HTR-8/SVneo (cell line): ENCODE data around the gene MTMR10.

Source experiments
- DNase-seq: peaks from one replicate; pipeline ENCODE4 v3.0.0; 2011; ENCODE audit warnings: low spot score, mixed read lengths; ENCODE audit not compliant: insufficient read length
- FAIRE-seq: peaks from 2 replicates; lab custom pipeline; 2011; peaks lifted over from hg19 to GRCh38; lab: Jason Lieb, UNC

The MTMR10 gene

DNA sequence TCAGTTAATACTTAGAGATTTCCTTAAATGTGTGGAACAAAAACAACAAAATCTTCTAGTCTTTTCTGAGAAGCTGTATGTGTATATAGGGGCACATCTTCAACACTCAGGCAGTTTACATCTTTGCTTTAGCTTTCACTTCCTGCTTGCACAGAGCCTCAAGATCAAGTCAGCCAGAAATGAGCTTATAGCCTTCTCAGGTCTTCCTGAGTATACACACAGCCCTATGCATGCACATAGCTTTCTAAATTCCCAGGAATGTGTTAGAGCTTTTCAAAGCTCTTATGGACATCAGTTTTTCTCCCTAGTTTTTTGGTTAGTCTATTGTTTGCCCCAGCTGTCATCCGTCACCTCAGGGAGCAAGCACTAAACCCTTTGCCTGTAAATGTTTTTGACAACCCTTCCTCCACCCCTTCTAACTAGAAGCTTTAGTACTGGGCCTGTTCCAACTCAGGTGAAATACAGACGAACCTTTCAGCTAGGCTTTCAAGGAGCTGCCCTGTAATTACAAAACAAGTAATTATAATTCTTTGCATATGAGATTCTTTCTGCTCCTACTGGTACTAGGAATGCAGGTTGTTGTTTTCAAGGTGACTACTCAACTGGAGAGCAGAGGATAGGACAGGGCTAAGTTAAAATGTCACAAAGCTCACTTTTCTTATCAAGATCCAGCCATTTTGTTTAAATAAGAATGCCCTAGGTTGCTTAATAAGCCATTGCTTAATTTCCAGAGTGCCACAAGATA, 22.6 kb upstream of the MTMR10 start:
- FAIRE-seq: no peak
- no peak for DNase-seq

DNA sequence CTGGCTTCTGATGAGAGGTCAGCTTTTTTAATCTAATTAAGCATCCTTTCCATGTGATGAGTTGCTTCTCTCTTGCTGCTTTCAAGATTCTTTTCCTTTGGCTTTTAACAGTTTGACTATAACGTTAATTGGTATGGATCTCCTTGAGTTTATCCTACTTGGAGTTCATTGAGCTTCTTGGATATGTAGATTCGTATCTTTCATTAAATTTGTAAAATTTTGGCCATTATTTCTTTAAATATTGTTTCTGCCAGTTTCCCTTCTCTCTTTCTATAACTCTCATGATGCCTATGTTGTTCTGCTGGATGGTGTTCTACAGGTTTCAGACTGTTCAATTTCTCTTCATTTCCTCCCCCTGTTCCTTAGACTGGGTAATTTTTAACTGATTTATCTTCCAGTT, 21.0 kb upstream of the MTMR10 start:
- no peak for FAIRE-seq
- DNase-seq: no peak

DNA sequence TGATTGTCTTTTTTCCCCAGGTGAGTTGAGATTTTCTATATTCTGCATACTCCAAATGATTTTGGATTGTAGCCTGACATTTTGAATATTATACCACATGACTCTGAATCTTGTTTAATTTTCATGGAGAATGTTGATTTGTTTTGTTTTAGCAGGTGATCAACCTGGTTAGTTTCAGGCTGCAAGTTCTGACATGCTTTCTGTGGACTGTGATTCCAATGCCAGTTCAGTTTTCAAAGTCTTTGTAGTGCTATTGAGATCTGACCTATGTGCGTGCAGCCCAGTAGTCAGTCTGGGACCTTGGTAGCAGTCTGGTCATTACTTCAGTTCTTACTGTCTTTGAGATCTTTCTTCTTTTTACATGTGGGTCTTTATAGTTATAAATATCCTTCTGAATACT, 18.6 kb upstream of the MTMR10 start:
- DNase-seq (no peak), FAIRE-seq (no peak)

DNA sequence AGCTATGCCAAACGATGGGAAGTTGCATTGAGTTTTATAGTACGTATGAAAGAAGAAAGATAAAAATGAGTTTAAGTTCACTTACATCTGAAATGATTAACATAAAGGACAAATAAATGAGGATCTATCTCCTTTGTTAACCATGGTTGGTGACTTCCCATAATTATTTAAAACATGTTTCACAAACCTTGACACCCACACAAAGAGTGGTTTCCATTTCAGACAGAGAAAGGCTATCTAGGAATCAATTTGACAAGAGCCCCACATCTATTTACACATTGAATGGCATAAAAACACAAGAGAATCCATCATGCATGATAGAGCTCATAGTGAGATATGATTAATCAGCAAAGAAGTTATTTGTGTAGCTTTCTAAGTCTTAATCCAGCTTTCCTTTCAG, 14.2 kb upstream of the MTMR10 start:
- DNase-seq (no peak), FAIRE-seq (no peak)

DNA sequence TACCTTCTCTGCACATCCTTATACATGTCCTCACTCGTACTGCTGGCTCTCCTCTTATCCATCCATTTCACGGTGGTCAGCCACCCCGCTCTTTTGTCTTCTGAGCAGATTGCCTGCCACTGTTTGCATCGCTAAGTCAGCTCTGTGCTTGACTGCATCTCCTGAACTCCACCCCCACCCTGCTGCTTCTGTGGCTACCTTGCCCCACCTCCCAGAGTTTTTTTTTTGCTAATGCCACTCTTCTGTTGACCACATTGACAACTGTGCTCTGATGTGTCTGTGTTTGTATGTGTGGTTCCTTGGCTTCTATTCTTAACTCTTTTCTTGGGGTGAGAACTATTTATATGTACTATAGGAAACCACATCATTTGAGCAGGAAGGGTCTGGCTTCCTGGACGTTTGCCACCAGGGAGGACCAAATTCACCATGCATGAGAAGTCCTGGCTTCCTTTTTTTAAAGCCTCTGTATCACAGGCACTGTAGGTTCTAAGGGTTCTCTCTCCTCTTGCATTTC, 12.8 kb upstream of the MTMR10 start:
- FAIRE-seq: no peak
- no peak for DNase-seq

DNA sequence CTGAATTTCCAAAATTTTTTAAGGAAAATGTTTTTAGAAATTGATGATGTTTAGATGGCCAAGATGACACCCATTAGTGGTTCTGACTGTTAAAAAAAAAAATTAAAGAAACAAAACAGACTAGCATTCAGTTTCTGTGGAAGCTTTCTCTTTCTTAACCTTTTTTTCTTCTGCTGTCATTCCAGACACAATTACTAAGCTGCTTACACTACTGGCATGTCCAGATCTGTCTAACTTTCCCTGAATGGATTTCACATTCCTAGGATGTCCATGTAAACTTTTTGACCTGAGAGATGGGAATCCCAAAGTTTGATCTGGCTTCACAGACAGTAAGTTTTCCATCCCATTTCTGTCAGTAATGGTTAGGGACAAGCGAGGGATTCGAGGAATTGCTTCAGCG, 10.3 kb upstream of the MTMR10 start:
- no peak for FAIRE-seq

DNA sequence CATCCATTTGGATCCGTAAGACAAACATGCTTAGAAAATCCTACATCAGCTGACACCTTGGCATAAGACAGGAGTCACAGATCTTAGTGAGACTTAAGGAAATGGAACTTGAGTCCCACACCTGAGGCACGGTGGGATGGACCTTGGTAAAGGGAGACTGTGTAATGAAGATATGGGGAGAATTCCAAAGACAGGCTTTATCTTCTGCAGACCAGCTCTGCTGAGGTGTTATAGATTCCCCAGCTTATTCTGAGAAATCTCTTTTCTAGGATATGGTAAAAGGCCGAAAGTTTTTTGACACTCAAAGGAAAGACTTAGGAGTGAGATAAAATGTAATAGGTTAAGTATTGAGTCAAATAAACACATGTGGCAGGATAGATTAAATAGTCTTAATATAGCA, 8.3 kb upstream of the MTMR10 start:
- FAIRE-seq: no peak

More for the DNA sequence above, 10.3 kb upstream of the MTMR10 start:
- no peak for DNase-seq

DNA sequence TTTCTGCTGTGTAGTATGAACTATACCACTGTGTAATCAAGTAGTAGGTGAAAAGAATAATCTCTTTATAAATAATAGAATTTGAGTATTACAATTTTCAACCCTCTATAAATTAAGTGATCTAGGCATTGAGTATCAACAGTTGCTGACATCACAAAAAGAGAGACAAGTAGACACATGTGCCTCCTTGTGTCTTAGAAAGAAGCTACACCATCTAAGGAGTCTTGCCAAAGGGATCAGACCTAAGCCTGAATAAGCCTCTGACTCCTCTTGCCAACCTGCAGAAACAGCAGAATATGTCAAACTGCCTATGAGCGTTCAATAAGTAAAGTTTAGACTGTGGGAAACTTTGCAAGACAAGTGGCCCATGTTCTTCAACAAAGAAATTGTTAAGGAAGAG, 5.8 kb upstream of the MTMR10 start:
- no peak for FAIRE-seq
- no peak for DNase-seq

More for the DNA sequence above, 8.3 kb upstream of the MTMR10 start:
- no peak for DNase-seq

DNA sequence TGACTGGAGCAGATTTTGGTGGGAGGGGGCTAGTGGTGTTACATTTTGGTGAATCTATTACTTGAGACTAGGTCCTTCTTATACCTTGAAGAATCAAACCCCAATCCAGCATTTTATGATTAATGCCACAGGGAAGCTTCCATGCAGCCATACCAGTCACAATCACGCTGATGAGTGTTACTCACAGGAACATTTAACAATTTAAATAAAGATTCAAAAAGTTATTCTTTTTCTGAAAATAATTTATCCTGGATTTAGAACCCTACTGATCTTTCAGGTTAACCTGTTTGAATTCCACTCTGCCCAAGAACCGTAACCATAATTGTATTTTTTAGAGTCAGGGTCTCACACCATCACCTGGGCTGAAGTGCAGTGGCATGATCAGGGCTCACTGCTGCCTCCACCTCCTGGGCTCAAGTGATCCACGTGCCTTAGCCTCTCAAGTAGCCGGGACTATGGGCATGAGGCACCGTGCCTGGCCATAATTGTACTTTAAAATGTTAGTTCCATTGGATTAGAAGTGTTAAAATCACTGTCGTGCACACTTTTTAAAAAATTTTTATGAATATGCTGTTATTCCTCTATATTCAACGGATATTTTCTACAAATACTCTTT, 929 bp upstream of the MTMR10 start:
- FAIRE-seq (no peak), DNase-seq (no peak)

DNA sequence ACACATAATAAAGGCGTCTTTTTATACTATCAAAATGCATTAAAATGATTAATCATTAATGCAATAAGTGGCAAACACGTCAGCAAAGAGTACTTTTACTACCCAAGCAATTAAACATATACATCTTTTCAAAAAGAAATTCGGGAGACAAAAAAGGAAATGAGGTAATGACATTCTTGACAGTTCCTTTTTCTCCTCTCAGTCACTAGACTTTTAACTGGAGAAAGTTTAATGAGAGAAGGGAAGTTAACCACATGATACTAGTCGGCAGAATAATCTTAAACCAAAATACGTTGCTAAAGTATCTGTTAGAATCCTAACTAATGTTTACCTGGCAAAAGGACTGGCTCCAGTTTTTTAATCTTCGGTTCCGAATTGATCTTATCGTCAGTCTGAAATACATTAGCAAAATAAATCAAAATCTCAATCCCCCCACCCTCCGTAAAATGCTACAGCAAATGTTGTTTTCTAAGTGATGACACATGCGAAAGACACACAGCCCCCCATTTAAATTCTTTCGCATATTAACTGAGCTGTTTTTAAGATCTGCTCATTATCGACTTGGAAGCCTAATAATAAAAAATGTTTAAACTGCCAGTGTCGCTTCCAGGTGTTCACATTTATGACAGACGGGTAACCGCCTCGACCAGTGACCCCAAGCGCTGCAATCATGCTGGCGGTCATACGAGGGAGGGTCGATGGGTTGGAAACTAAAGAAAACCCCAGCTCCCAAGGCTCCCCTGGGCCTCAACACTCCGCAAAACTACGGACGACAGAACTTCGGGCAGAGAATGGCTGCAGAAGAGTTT, 778 bp downstream of the MTMR10 start:
- no peak for FAIRE-seq

DNA sequence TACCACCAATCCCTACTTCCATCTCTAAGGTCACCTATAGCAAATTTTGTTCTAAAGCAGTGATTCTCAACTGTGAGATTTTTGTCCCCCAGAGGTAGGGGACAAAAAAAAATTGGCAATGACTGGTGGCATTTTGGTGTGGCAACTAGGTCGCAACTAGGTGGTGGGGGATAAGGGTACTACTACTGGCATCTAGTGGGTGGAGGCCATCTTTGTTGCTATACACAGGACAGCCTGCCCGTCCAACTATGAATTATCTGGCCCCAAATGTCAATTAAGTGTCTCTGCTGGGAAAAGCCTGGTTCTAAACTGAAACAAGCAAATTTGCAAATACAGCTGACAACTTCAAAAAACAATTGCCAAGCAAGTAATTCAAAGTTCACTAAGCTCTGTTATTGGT, 1.4 kb downstream of the MTMR10 start:
- no peak for FAIRE-seq
- DNase-seq: no peak

More for the DNA sequence above, 778 bp downstream of the MTMR10 start:
- no peak for DNase-seq

DNA sequence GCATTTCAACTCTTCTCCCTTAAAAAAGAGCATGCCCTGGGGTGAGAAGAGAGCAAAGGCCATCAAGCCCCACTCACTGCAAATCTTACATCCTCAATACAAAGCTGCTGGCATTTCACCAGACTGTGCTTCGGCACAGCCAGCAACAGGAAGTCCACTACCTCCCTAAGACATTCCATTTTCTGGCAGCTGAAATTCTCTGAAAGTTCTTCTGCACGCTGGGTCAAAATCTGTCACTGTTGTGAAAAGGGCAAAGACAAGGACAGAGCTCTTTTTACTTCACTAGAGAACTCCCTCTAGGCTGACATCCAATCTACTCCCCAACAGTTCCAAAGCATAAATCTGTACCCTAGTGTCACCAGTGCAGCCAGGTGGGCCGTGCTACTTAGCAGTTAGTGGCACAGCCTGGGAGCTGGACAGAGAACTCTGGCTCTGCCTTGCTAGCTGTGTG, 6.3 kb downstream of the MTMR10 start:
- DNase-seq (no peak), FAIRE-seq (no peak)

DNA sequence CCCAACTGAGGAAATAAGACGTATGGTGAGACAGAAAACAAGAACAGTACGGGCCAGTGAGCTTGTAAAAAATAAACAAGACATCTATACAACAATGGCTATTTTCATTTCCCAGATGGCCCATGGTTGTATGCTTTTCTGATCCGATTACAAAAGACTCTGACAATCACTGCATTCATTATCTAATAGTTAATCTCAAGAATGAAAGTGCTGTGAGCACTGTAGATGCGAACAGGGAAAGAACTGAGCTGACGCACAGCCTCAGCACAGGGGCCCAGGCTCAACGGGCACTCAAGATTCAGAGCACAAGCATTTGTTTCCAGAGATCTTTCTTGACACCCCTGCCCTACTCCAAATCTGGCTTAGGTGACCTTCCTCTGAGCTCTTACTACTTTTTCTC, 6.9 kb downstream of the MTMR10 start:
- FAIRE-seq (no peak), DNase-seq (no peak)

DNA sequence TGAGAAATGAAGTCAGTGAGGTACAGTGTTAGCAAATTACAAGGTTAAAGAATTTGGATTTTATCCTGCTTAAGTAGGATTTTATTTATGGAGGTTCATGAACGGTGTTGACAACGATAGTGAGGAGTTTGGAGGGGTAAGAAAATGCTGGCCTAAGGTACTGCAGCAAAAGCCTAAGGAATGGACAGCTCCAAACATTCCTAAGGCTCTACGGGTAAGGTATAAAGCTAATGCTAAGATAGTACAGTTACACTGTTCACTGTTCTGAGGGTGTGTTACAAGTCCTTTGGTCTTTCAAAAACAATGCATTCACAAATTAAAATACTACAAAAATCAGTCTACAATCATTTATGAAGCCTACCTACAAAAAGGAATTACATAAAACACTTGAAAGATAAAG, 7.3 kb downstream of the MTMR10 start:
- FAIRE-seq (no peak), DNase-seq (no peak)

DNA sequence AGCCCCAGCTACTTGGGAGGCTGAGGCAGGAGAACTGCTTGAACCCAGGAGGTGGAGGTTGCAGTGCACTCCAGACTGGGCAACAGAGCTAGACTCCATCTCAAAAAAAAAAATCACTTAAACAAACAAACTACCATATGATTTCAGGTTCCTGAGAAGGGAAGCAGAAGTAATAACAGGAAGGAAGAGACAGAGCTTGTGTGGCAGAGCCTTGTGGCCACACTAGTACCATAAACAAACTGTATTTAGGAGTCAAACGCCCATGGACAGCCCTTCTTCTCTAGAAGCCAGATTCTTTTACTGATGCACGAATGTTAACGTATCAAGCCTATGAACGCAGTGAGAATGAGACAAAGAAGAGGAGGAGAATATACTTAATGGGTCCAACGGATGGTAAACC, 12.0 kb downstream of the MTMR10 start:
- DNase-seq (no peak), FAIRE-seq (no peak)

DNA sequence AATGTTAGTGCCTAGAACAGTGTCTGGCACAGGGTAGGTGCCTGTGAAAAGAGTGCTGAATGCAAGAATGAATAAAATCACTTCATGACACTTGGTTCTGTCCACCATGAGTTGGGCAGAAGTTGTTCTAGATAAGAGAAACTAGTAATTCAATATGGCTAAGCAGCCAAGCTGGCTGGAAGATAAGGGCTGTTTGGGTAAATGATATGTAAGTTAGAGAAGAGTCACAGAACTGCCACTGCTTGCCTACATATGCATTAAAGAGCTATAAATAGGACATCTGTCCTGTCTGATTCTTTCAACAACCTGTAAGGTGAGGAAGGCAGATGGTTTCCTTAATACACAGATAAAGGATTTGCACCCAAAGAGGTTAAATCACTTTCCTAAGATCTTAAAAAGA, 13.1 kb downstream of the MTMR10 start:
- FAIRE-seq: no peak
- no peak for DNase-seq

DNA sequence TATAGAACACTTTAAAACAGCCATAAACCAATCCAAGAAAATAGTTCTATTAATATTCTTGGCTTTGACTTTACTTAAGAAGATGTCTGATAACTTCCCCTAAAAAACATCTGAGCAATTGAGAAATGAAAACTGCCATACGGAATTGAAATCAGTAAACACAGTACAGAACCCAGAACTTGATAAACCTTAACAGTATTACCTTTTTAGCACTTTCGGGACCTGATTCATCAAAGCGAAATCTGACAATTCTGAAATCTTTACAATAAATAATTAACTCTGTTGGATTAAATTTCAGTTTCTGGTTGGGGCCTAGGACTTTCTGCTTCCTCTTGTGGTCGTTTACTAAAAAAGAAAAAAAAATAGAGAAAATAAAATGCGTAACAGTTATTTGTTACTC, 17.3 kb downstream of the MTMR10 start:
- FAIRE-seq: no peak
- DNase-seq: no peak

DNA sequence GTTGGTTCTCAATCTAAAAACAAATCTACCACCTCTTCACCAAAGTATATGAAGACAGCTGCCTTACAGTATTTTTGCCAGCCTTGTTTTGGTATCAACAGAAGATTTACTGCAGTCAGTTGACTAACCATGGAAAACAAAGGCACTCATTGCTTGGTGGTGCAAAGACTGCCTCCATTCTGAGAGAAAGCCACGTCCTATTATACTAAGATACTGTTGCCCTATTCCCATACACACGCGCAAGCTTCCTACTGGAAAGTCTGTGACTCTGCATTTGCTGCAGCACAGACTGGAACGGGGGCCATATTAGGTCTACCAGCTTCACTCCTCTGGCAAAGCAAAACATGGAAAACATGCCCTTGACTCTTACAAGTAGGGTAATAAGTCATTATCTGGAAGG, 18.0 kb downstream of the MTMR10 start:
- no peak for FAIRE-seq

DNA sequence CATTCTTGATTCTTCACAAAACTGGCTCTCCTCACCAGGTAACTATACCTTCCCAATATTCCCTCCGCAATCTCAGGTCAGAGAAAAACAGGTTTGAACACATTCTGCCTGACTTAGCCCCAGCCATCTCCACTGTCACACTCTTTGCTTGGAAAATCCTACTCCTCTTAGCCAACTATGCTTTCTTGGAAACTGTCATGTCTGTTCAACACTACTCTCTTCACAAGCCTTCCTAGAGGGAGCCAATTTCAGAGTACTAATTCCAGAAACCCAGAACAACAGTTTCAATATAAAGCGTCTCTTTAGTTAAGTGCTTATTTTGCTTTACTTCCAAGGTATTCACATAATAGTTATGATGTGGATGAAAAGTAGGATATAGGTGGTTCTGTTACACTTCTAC, 21.7 kb downstream of the MTMR10 start:
- FAIRE-seq (no peak), DNase-seq (no peak)

More for the DNA sequence above, 18.0 kb downstream of the MTMR10 start:
- no peak for DNase-seq

DNA sequence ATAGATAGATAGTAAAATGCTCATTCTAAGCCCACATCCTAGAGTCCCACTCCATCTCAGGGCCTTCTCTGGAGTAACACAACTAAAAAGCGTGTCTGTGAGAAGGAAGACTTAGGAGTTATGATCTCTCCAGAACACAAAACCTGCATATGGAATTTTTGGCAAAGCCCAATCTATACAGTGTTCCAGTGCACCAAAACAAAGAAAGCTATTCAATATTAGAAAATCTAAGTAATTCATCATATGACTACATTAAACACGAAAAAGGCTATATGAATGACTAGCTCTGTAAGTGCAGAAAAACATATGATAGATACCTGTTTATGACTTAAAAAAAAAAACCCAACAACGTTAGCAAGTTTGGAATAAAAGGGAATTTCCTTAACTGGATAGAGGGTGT, 27.7 kb downstream of the MTMR10 start:
- DNase-seq (no peak), FAIRE-seq (no peak)

DNA sequence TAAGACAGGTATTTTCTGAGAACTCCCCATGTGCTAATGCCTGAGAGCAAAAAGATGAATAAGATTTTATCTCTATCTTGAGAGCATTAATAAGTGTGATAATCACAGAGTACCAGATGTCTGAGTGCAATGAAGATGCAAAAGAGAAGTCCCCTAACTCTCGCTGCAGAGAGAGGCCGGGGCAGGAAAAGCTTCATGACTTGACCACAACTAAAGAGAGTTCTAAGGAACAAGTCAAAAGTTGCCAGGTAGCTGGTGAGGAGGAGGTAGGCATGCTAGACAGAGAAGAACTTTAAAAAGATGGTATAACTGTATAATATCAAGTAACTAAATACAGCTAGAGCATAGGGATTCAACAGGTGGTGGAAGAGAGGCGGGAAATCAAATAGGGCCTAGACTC, 28.8 kb downstream of the MTMR10 start:
- no peak for DNase-seq
- no peak for FAIRE-seq
